Endothelial cell of umbilical vein (primary cell): ENCODE results near the gene MAPK8. TPM values are rescaled to one million over a fixed set of nuclear protein-coding genes. Genes with fewer than 3 reads are reported as not detected.

ENCODE experiments used
- BruUV-seq: library from RNA; stranded (reverse); fragments of 400-500 nt; replicated peaks from 2 replicates; lab custom pipeline; 2021; lab: Mats Ljungman, UMichigan
- CTCF ChIA-PET: fragments of 300-600, 350-600 bp; sonication (Branson Sonifier 250); formaldehyde crosslinking; loops from one replicate; lab custom pipeline; 2021; ENCODE audit warnings: antibody characterized with exemption, inconsistent platforms; lab: Charles Lee
- POLR2A ChIA-PET: fragments of 300-600, 350-600 bp; sonication (Branson Sonifier 250); formaldehyde crosslinking; loops from one replicate; lab custom pipeline; 2021; ENCODE audit warnings: antibody characterized with exemption, inconsistent platforms; lab: Charles Lee
- DNase-seq: peaks from one replicate; pipeline ENCODE4 v3.0.0-alpha.2; 2011; ENCODE audit warnings: low read depth, low spot score
- FAIRE-seq: peaks from 2 replicates; lab custom pipeline; 2011; peaks lifted over from hg19 to GRCh38; lab: Jason Lieb, UNC
- H2AFZ ChIP-seq: 2 replicates; pipeline ENCODE4 v1.6.0; 2012; ENCODE audit warnings: low read depth, low read length, control low read depth, inconsistent platforms
- H3K27ac ChIP-seq: 2 replicates; pipeline ENCODE4 v1.5.1; 2011; ENCODE audit warnings: low read depth, mild to moderate bottlenecking, control low read depth, low read length, moderate library complexity; ENCODE audit not compliant: insufficient read depth
- H3K27me3 ChIP-seq, 2 experiments: 2 replicates each; pipeline versions ENCODE4 v1.6.0 to v1.6.1; 2011; ENCODE audit warnings: low read length in 2 of 2, mixed read lengths in 1 of 2; ENCODE audit not compliant: control insufficient read depth in 2 of 2, insufficient read depth in 2 of 2
- H3K36me3 ChIP-seq, 2 experiments: 2 replicates in 1 of 2; 3 replicates in 1 of 2; pipeline ENCODE4 v1.5.1; 2011; ENCODE audit warnings: low read length in 2 of 2, mild to moderate bottlenecking in 1 of 2, moderate library complexity in 1 of 2; ENCODE audit not compliant: control insufficient read depth in 2 of 2, insufficient read depth in 2 of 2; ENCODE audit errors: extremely low read depth in 1 of 2
- H3K4me1 ChIP-seq: 3 replicates; pipeline ENCODE4 v1.5.1; 2011; ENCODE audit warnings: mild to moderate bottlenecking, low read length; ENCODE audit not compliant: control insufficient read depth, insufficient read depth; ENCODE audit errors: extremely low read depth
- H3K4me2 ChIP-seq: 2 replicates; pipeline ENCODE4 v1.6.1; 2011; ENCODE audit warnings: low read length, control low read depth, mixed read lengths; ENCODE audit not compliant: insufficient read depth
- H3K4me3 ChIP-seq, 3 experiments: fragments of 200-600 bp in 1 of 3; sonication (generic), shearing (Covaris generic) in 1 of 3; replicated peaks in 1 of 3; 2 replicates each; pipeline ENCODE4 v1.5.1; 2011 to 2016; ENCODE audit warnings: control low read depth in 3 of 3, low read length in 3 of 3, mild to moderate bottlenecking in 2 of 3, inconsistent platforms in 1 of 3, low read depth in 1 of 3, moderate library complexity in 1 of 3; ENCODE audit not compliant: insufficient read depth in 1 of 3
- H3K79me2 ChIP-seq: 2 replicates; pipeline ENCODE4 v1.6.0; 2012; ENCODE audit warnings: low read length, inconsistent platforms; ENCODE audit not compliant: control insufficient read depth, insufficient read depth
- H3K9ac ChIP-seq: replicated peaks from 2 replicates; pipeline ENCODE3; 2011; ENCODE audit warnings: low read length, control low read depth; ENCODE audit not compliant: insufficient read depth; ENCODE audit errors: extremely low read depth
- H3K9me1 ChIP-seq: replicated peaks from 3 replicates; pipeline ENCODE4 v1.6.0; 2011; ENCODE audit warnings: mild to moderate bottlenecking, low read length; ENCODE audit not compliant: control insufficient read depth, insufficient read depth; ENCODE audit errors: extremely low read depth
- H3K9me3 ChIP-seq: replicated peaks from 2 replicates; pipeline ENCODE4 v1.5.1; 2012; ENCODE audit warnings: low read length, inconsistent platforms; ENCODE audit not compliant: control insufficient read depth, insufficient read depth
- H4K20me1 ChIP-seq: replicated peaks from 2 replicates; pipeline ENCODE3; 2011; ENCODE audit warnings: mild to moderate bottlenecking, low read length; ENCODE audit not compliant: control insufficient read depth, insufficient read depth; ENCODE audit errors: extremely low read depth
- EZH2 ChIP-seq: IDR thresholded peaks from 2 replicates; pipeline ENCODE4 v1.6.1; 2012; ENCODE audit warnings: borderline replicate concordance, low read depth, mild to moderate bottlenecking, moderate library complexity, low read length, inconsistent platforms; ENCODE audit not compliant: severe bottlenecking
- FOS ChIP-seq: IDR thresholded peaks from 2 replicates; pipeline ENCODE4 v1.6.1; 2011; ENCODE audit warnings: mild to moderate bottlenecking, low read length, moderate library complexity, borderline replicate concordance; ENCODE audit not compliant: insufficient read depth
- GATA2 ChIP-seq: IDR thresholded peaks from 2 replicates; pipeline ENCODE4 v1.7.0; 2011; ENCODE audit warnings: low read depth, mild to moderate bottlenecking, moderate library complexity, mixed read lengths, low read length; ENCODE audit not compliant: insufficient read length, insufficient read depth
- JUN ChIP-seq: IDR thresholded peaks from 2 replicates; pipeline ENCODE4 v1.6.1; 2011; ENCODE audit warnings: borderline replicate concordance, low read depth; ENCODE audit not compliant: insufficient read length, insufficient read depth
- MYC ChIP-seq: IDR thresholded peaks from one replicate; pipeline ENCODE4 v1.6.1; 2011; ENCODE audit warnings: mild to moderate bottlenecking, low read depth, low read length
- POLR2AphosphoS5 ChIP-seq: IDR thresholded peaks from 2 replicates; pipeline ENCODE4 v1.6.1; 2012; ENCODE audit warnings: low read depth, mild to moderate bottlenecking, control low read depth, low read length, moderate library complexity; ENCODE audit not compliant: insufficient read depth
- dilution Hi-C: fragments of 300-500 bp; cut with MboI; formaldehyde crosslinking; loops from one replicate; pipeline ENCODE4 v1.15.0; 2019; ENCODE audit warnings: low sequenced_read_pairs; ENCODE audit not compliant: extremely low pct_ligation_motif_present
- intact Hi-C: fragments of 100-400 bp; cut with micrococcal nuclease; formaldehyde crosslinking; loops from one replicate; pipeline ENCODE4 v1.10.0; 2022
- polyA plus RNA-seq, 4 experiments: library from polyadenylated mRNA; depleted of rRNA in 3 of 4; stranded (reverse) in 3 of 4; unstranded in 1 of 4; fragments of >200 nt; gene quantifications; 2 replicates each; pipeline versions ENCODE4 v1.2.1 to v1.2.3, GENCODE V29; 2011 to 2012; ENCODE audit warnings: missing spikeins in 1 of 4
- total RNA-seq: library from RNA; stranded (reverse); gene quantifications from 2 replicates; pipeline ENCODE4 v1.2.3, GENCODE V29; 2021
- TF ChIP-seq, protein P1 (sequence below), 2 donors: IDR thresholded peaks; 1 replicate in 1 of 2; 2 replicates in 1 of 2; pipeline ENCODE4 v1.5.1; 2011; ENCODE audit warnings: low read length in 2 of 2, mild to moderate bottlenecking in 2 of 2, moderate library complexity in 2 of 2, control low read depth in 1 of 2, inconsistent platforms in 1 of 2, low read depth in 1 of 2; ENCODE audit not compliant: insufficient read depth in 1 of 2; ENCODE audit errors: extremely low read depth in 1 of 2
- TF ChIP-seq, protein P2 (sequence below): IDR thresholded peaks from 2 replicates; pipeline ENCODE4 v1.6.1; 2011; ENCODE audit not compliant: insufficient read depth, insufficient read length

MAPK8 gene
- total and polyA plus RNA-seq, 2 donors (not counting 3 experiments of a cell fraction or from before 2014, with no cell fraction given) = 25.3 to 56.2 TPM

DNA sequence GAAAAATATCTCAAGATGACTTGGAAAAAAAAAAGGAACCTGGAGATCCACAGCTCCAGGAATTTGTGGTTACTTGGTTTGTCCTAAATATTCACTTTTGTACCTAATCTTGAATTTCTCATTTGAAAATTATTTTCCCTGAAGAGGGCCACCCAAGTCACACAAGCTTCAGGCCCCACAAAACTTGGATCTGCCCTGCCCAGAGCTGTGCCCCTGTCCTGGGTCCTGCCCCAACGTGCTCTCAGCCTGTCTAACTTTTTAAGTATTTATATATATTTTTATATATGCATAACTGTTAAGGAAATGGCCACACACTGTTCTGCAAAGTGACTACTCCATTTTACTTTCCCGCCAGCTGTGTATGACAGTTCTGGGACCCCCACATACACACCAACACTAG lies 174.9 kb downstream of the MAPK8 start:
- TF ChIP-seq, protein P1, sequence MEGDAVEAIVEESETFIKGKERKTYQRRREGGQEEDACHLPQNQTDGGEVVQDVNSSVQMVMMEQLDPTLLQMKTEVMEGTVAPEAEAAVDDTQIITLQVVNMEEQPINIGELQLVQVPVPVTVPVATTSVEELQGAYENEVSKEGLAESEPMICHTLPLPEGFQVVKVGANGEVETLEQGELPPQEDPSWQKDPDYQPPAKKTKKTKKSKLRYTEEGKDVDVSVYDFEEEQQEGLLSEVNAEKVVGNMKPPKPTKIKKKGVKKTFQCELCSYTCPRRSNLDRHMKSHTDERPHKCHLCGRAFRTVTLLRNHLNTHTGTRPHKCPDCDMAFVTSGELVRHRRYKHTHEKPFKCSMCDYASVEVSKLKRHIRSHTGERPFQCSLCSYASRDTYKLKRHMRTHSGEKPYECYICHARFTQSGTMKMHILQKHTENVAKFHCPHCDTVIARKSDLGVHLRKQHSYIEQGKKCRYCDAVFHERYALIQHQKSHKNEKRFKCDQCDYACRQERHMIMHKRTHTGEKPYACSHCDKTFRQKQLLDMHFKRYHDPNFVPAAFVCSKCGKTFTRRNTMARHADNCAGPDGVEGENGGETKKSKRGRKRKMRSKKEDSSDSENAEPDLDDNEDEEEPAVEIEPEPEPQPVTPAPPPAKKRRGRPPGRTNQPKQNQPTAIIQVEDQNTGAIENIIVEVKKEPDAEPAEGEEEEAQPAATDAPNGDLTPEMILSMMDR (IDR thresholded peaks at IDR 0.05; ENCODE audit: extremely low read depth in 1 of 2, insufficient read depth in 1 of 2, low read depth in 1 of 2, low read length in 2 of 2) = no peak
- TF ChIP-seq JUN (no peak), EZH2 (no peak), FOS (no peak), POLR2AphosphoS5 (no peak), GATA2 (no peak), MYC (no peak)
- TF ChIP-seq, protein P2, sequence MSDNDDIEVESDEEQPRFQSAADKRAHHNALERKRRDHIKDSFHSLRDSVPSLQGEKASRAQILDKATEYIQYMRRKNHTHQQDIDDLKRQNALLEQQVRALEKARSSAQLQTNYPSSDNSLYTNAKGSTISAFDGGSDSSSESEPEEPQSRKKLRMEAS = no peak
- POLR2A ChIA-PET = no interaction called here
- H3K4me3 ChIP-seq = no peak overlapping the region
- intact Hi-C loops (no loop called here), dilution Hi-C loops (no loop called here)
- DNase-seq (no peak), FAIRE-seq (no peak)
- H3K27ac ChIP-seq = no peak overlapping the region
- H3K4me2 ChIP-seq = no peak overlapping the region
- H4K20me1 ChIP-seq = no peaks in the 10 kb centered on the region
- H3K79me2 ChIP-seq = no peaks in the 10 kb centered on the region
- H3K9ac ChIP-seq = no peak overlapping the region
- CTCF ChIA-PET = interaction anchor here (1.3 kb wide), 1 partner anchor 21 kb away, joined by 3 read pairs; no protein-coding TSS in a partner anchor
- no peaks in the 10 kb centered on the region for H3K9me1 ChIP-seq
- H3K27me3 ChIP-seq = no peaks in the 10 kb centered on the region
- BruUV-seq = no TSS peak
- no peaks in the 10 kb centered on the region for H3K36me3 ChIP-seq
- H3K9me3 ChIP-seq = no peaks in the 10 kb centered on the region
- H3K4me1 ChIP-seq = peaks cover 12% of the 10 kb centered on the region
- no peak overlapping the region for H2AFZ ChIP-seq
